ENCODE measurements around the gene CLEC10A.
"Not testable (repeated sequence)": the region's sequence is repeated elsewhere in the genome, so short reads cannot be mapped to it uniquely, and the experiment has no call there.

CLEC10A gene

GRCh38 chr17:7108981-7109380 lies 28.9 kb upstream of the CLEC10A start:
- H3K4me3 ChIP-seq (ENCODE audit: low read depth, low read length): no peak overlapping the region
- no peak for DNase-seq (ENCODE audit: low read depth, low spot score)
- in situ Hi-C loops (cut with HindIII; ENCODE audit: low sequenced_read_pairs): no loop called here

GRCh38 chr17:7108560-7108925 lies 28.5 kb upstream of the CLEC10A start:
- TF ChIP-seq CTCF (IDR thresholded peaks at IDR 0.05; ENCODE audit: low read depth, low read length): no peak
- in situ Hi-C loops (cut with HindIII; ENCODE audit: low sequenced_read_pairs): no loop called here
- no peak for DNase-seq (ENCODE audit: low read depth, low spot score)
- no peak overlapping the region for H3K4me3 ChIP-seq (ENCODE audit: low read depth, low read length)

More at GRCh38 chr17:7108981-7109380, 28.9 kb upstream of the CLEC10A start:
- no peak for TF ChIP-seq CTCF (IDR thresholded peaks at IDR 0.05; ENCODE audit: low read depth, low read length)

GRCh38 chr17:7107795-7108559 lies 27.9 kb upstream of the CLEC10A start:
- no peak for TF ChIP-seq CTCF (IDR thresholded peaks at IDR 0.05; ENCODE audit: low read depth, low read length)
- H3K4me3 ChIP-seq (ENCODE audit: low read depth, low read length): no peak overlapping the region
- DNase-seq (ENCODE audit: low read depth, low spot score): no peak
- in situ Hi-C loops (cut with HindIII; ENCODE audit: low sequenced_read_pairs): no loop called here

- DNase-seq (ENCODE audit: low read depth, low spot score): no peak
- TF ChIP-seq CTCF (IDR thresholded peaks at IDR 0.05; ENCODE audit: low read depth, low read length): no peak
- H3K4me3 ChIP-seq (ENCODE audit: low read depth, low read length): no peak overlapping the region
- in situ Hi-C loops (cut with HindIII; ENCODE audit: low sequenced_read_pairs): no loop called here
Measured at GRCh38 chr17:7107012-7107754, 27.1 kb upstream of the CLEC10A start.

GRCh38 chr17:7102421-7102820 lies 22.4 kb upstream of the CLEC10A start:
- DNase-seq (ENCODE audit: low read depth, low spot score): no peak
- in situ Hi-C loops (cut with HindIII; ENCODE audit: low sequenced_read_pairs): no loop called here
- H3K4me3 ChIP-seq (ENCODE audit: low read depth, low read length): no peak overlapping the region
- no peak for TF ChIP-seq CTCF (IDR thresholded peaks at IDR 0.05; ENCODE audit: low read depth, low read length)

GRCh38 chr17:7101531-7101930 lies 21.5 kb upstream of the CLEC10A start:
- in situ Hi-C loops (cut with HindIII; ENCODE audit: low sequenced_read_pairs): no loop called here
- H3K4me3 ChIP-seq (ENCODE audit: low read depth, low read length): no peak overlapping the region
- no peak for TF ChIP-seq CTCF (IDR thresholded peaks at IDR 0.05; ENCODE audit: low read depth, low read length)
- no peak for DNase-seq (ENCODE audit: low read depth, low spot score)

GRCh38 chr17:7100641-7101379 lies 20.8 kb upstream of the CLEC10A start:
- in situ Hi-C loops (cut with HindIII; ENCODE audit: low sequenced_read_pairs); DNase-seq (ENCODE audit: low read depth, low spot score); H3K4me3 ChIP-seq (ENCODE audit: low read depth, low read length): not testable (repeated sequence)

Data from astrocyte of the spinal cord (primary cell).